Suprapubic skin (tissue), 4 donors: ENCODE data around the gene RNF220. TPM values are rescaled to one million over a fixed set of nuclear protein-coding genes. Genes with fewer than 3 reads are reported as not detected.

Experiments used
- DNase-seq, 2 donors: peaks; one replicate each; pipeline ENCODE4 v3.0.0-alpha.2; 2019; ENCODE audit warnings: low spot score in 2 of 2
- H3K27ac ChIP-seq: fragments of 200-600 bp; sonication (generic); one replicate; pipeline ENCODE4 v1.5.1; 2019
- H3K27me3 ChIP-seq: fragments of 200-600 bp; sonication (generic); one replicate; pipeline ENCODE4 v1.5.1; 2019
- H3K36me3 ChIP-seq: fragments of 200-600 bp; sonication (generic); one replicate; pipeline ENCODE4 v1.5.1; 2019
- H3K4me1 ChIP-seq: fragments of 200-600 bp; sonication (generic); one replicate; pipeline ENCODE4 v1.5.1; 2019
- H3K4me3 ChIP-seq: fragments of 200-600 bp; sonication (generic); one replicate; pipeline ENCODE4 v1.5.1; 2019; ENCODE audit warnings: mild to moderate bottlenecking
- H3K9me3 ChIP-seq: fragments of 200-600 bp; sonication (generic); one replicate; pipeline ENCODE4 v1.5.1; 2019
- EP300 ChIP-seq: sonication (generic); formaldehyde crosslinking; IDR thresholded peaks from one replicate; pipeline ENCODE4 v1.6.1; 2017; ENCODE audit warnings: antibody characterized with exemption
- POLR2A ChIP-seq, 2 donors: fragments of 450-650 bp; IDR thresholded peaks; one replicate each; pipeline ENCODE4 v1.6.1; 2017; ENCODE audit warnings: antibody characterized with exemption in 2 of 2, mild to moderate bottlenecking in 2 of 2, moderate library complexity in 2 of 2
- POLR2AphosphoS5 ChIP-seq, 3 donors: sonication (generic); formaldehyde crosslinking; IDR thresholded peaks; one replicate each; pipeline ENCODE4 v1.6.1; 2017; ENCODE audit warnings: antibody characterized with exemption in 3 of 3
- WGBS: methylation state at CpG from one replicate; pipeline ENCODE4 v1.1.5; 2018; 5-methylcytosine and 5-hydroxymethylcytosine counted together
- total RNA-seq, 4 donors: library from RNA; depleted of rRNA; stranded (reverse); fragments of >200 nt; gene quantifications; one replicate each; pipeline ENCODE4 v1.1.0, GENCODE V29; 2016
- TF ChIP-seq, protein P1 (sequence below), 2 donors: fragments of 200-600 bp in 1 of 2; fragments of 450-650 bp in 1 of 2; sonication (generic) in 1 of 2; IDR thresholded peaks; one replicate each; pipeline ENCODE4 v1.5.1; 2016 to 2019; ENCODE audit warnings: antibody characterized with exemption in 2 of 2, mild to moderate bottlenecking in 1 of 2, moderate library complexity in 1 of 2

The RNF220 gene
- total RNA-seq, 4 donors from 2014 or later = 79.4 to 124 (median 99.5) TPM

DNA sequence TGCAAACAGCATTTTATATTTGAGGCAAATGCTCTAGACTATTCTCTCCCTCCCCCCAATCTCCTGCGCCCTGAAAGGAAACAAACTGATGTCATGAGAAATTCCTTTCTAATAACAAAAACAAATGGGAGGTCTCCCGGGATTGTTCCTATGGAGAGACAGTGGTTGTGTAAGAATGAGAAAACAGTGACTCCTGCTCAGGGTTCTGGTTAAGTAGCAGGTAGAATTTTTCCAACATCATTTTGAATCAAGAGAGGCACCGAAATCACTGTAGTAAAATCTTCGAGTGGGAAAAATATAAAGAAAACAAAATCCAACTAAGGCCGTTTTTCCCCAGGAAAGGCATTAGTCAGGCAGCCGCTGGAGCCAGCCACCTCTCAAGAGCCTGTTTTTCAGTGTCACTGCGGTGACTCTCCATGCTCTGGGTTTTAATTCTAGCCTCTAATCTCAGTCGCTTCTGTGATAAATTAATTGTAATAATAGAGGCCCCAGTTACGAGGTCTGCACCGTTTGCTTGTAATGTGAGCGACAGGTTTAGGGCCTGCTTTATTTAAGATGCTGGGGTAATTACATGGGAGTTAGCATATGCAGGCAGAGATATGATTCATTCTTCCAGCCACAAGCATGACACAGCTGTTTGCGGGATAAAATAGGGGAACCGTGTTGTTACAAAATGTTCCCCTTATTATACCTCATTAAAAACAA, 80.3 kb downstream of the RNF220 start:
- no peaks in the 10 kb centered on the region for H3K9me3 ChIP-seq
- H3K36me3 ChIP-seq = no peaks in the 10 kb centered on the region
- no peak for DNase-seq
- H3K27me3 ChIP-seq = peaks cover 15% of the 10 kb centered on the region
- peaks cover 15% of the 10 kb centered on the region for H3K4me1 ChIP-seq
- H3K27ac ChIP-seq = no peak overlapping the region
- TF ChIP-seq POLR2A (IDR thresholded peaks at IDR 0.05) = no peak
- TF ChIP-seq EP300 = no peak
- TF ChIP-seq, protein P1, sequence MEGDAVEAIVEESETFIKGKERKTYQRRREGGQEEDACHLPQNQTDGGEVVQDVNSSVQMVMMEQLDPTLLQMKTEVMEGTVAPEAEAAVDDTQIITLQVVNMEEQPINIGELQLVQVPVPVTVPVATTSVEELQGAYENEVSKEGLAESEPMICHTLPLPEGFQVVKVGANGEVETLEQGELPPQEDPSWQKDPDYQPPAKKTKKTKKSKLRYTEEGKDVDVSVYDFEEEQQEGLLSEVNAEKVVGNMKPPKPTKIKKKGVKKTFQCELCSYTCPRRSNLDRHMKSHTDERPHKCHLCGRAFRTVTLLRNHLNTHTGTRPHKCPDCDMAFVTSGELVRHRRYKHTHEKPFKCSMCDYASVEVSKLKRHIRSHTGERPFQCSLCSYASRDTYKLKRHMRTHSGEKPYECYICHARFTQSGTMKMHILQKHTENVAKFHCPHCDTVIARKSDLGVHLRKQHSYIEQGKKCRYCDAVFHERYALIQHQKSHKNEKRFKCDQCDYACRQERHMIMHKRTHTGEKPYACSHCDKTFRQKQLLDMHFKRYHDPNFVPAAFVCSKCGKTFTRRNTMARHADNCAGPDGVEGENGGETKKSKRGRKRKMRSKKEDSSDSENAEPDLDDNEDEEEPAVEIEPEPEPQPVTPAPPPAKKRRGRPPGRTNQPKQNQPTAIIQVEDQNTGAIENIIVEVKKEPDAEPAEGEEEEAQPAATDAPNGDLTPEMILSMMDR (IDR thresholded peaks at IDR 0.05) = no peak
- H3K4me3 ChIP-seq = no peak overlapping the region
- 58% methylated on average over 13 of the region's 13 CpGs for WGBS

DNA sequence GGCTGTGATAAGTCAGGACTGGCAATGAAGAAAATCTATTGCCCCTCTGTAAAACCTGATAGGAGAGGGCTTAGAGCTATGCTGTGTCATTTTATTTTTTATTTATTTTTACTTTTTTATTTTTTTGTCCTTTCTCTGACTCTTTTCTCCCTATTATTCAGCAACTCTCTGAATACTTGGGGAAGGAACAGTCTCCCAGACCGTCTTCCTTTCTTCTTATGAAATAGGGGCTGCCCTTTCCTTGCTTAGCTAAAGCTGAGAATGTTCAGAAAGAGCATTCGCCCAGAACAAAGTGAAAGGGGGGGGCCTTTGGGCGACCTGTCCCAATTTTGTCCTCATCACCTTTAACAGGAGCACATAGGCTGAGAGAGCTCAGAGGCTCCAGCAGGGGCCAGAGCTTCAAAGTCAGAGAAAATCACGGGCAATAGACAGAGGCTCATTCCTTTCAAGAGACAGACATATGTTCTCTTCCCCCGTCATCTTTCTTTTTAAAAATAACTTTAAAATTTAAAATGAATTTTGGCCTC, 80.9 kb downstream of the RNF220 start:
- TF ChIP-seq POLR2AphosphoS5 (IDR thresholded peaks at IDR 0.05) = no peak
- TF ChIP-seq, protein P1 (IDR thresholded peaks at IDR 0.05) = no peak
- Histone ChIP-seq H3K4me1 (peaks cover 15% of the 10 kb centered on the region), H3K36me3 (no peaks in the 10 kb centered on the region), H3K27me3 (peaks cover 15% of the 10 kb centered on the region), H3K4me3 (no peak overlapping the region), H3K9me3 (no peaks in the 10 kb centered on the region), H3K27ac (no peak overlapping the region)
- 64% methylated on average over 5 of the region's 5 CpGs for WGBS
- DNase-seq = no peak

DNA sequence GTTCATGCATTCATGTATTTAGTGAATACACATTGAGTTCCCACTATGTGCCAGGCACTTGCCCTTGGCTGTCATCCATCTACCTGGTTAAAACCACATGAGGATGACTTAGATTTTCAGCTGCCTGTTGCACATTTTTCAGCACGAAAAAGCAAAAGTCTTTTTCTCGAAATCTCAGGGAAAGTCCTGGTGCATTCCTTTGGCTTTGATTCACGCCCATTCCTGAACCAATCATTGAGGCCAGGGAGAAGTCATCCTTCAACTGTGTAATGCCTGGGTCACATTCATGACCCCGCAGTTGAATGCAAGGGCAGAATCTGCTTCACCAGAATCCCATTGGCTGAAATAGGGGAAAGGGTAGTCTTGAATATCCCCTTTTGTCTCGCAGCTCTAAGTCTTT, 84.4 kb downstream of the RNF220 start:
- Histone ChIP-seq H3K27ac (no peak overlapping the region), H3K4me1 (peaks cover 7% of the 10 kb centered on the region), H3K36me3 (no peaks in the 10 kb centered on the region), H3K4me3 (no peak overlapping the region), H3K9me3 (no peaks in the 10 kb centered on the region), H3K27me3 (peaks cover 12% of the 10 kb centered on the region)
- TF ChIP-seq, protein P1 (IDR thresholded peaks at IDR 0.05) = no peak
- TF ChIP-seq EP300 = no peak
- TF ChIP-seq POLR2A (IDR thresholded peaks at IDR 0.05) = no peak
- TF ChIP-seq POLR2AphosphoS5 (IDR thresholded peaks at IDR 0.05) = no peak
- 92% methylated on average over 5 of the region's 5 CpGs for WGBS
- DNase-seq = no peak

DNA sequence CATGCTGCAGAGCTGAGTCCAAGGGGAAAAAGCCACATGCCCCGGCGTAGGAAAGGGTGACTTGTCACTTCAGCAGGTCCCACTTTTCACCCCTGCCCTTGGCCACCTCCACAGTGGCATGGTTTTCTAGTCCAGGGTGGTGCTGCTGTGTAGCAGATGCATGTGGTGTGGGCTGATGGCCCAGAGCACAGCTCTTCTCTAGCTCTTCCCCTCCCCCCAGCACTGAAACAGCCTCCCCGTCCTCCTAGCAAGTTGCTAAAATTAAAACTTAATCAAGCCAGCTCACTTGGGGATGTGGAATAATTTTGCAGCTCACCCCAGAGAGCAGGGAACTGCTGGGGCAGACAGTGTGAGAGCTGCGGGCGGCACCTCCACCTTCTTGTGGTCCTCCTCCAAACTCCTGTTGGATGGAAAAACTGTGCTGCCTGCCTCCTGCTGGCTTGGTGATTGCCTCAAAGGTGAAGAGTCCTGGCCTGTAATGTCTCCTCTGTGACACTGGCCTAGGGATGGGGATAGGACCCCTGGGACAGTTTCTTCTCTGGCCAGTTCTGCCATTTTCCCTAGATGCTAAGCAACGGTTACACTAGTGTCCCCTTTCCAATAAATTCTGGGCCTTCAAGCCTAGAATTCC, 91.6 kb downstream of the RNF220 start:
- WGBS = 89% methylated on average over 6 of the region's 6 CpGs
- Histone ChIP-seq H3K9me3 (no peaks in the 10 kb centered on the region), H3K4me3 (no peak overlapping the region), H3K4me1 (peaks cover 12% of the 10 kb centered on the region), H3K36me3 (no peaks in the 10 kb centered on the region), H3K27ac (no peak overlapping the region), H3K27me3 (peaks cover 14% of the 10 kb centered on the region)
- TF ChIP-seq POLR2A (IDR thresholded peaks at IDR 0.05) = no peak
- no peak for TF ChIP-seq POLR2AphosphoS5 (IDR thresholded peaks at IDR 0.05)
- TF ChIP-seq, protein P1 (IDR thresholded peaks at IDR 0.05) = no peak
- no peak for TF ChIP-seq EP300
- DNase-seq = no peak

DNA sequence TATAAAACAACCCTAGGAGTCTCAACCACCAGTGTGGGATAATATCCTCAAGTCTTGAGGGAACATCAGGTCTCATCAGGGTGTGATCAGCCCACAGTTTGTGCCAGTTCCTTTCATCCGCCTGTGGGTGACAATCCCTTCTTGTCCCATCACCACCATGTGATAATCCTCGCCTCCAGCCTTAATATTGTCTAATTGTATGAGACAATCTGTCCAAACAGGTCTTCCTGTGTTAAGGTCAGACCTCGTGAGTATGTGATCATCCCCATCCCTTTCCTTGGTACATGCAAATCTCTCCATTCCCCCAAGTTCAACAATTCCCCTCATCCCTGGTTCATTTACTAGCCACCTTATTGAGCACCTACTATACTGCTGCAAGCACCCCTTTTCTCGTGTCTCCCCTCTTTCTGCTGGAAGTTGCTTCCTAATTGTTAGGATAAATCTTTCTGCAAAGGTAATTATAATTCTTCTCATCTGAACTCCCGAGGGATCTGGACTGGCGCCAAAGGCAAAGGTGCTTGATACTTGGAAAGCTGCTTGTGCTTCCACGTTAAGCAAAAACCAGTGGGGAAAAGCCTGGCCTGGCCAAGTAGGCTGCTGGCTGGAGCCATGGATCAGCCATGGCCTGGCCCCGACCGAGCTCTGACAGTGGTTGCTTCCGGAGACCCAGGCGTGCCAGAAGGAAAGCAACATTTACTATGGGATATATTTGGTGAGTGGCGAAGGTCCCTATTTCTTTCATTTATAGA, 92.5 kb downstream of the RNF220 start:
- DNase-seq = no peak
- no peak overlapping the region for H3K27ac ChIP-seq
- WGBS = 76% methylated on average over 12 of the region's 12 CpGs
- no peaks in the 10 kb centered on the region for H3K36me3 ChIP-seq
- peaks cover 17% of the 10 kb centered on the region for H3K4me1 ChIP-seq
- no peaks in the 10 kb centered on the region for H3K9me3 ChIP-seq
- peaks cover 14% of the 10 kb centered on the region for H3K27me3 ChIP-seq
- H3K4me3 ChIP-seq = no peak overlapping the region
- TF ChIP-seq EP300 = no peak
- TF ChIP-seq POLR2A (IDR thresholded peaks at IDR 0.05) = no peak
- TF ChIP-seq, protein P1 (IDR thresholded peaks at IDR 0.05) = no peak
- no peak for TF ChIP-seq POLR2AphosphoS5 (IDR thresholded peaks at IDR 0.05)
